Trophoblast cell (in vitro differentiated cells and primary cell): Measurements from ENCODE around the gene BSCL2.
"Not testable (repeated sequence)": the region's sequence is repeated elsewhere in the genome, so short reads cannot be mapped to it uniquely, and the experiment has no call there.

Experiments used
- DNase-seq, 2 donors: peaks; one replicate each; pipeline ENCODE4 v3.0.0-alpha.2; 2016
- H2AFZ ChIP-seq: 2 replicates; pipeline ENCODE4 v1.6.1; 2013; ENCODE audit warnings: low read length, moderate library complexity, mild to moderate bottlenecking; ENCODE audit not compliant: insufficient read depth, poor library complexity
- H2AK5ac ChIP-seq: 2 replicates; pipeline ENCODE4 v1.6.1; 2013; ENCODE audit warnings: mild to moderate bottlenecking, low read length
- H2BK120ac ChIP-seq: 2 replicates; pipeline ENCODE4 v1.6.1; 2013; ENCODE audit warnings: low read length, mild to moderate bottlenecking, moderate library complexity; ENCODE audit not compliant: insufficient read depth, poor library complexity
- H2BK12ac ChIP-seq: 2 replicates; pipeline ENCODE4 v1.6.1; 2013; ENCODE audit warnings: mild to moderate bottlenecking, low read length, moderate library complexity
- H2BK5ac ChIP-seq: 2 replicates; pipeline ENCODE4 v1.6.1; 2013; ENCODE audit warnings: low read length, low read depth, moderate library complexity, mild to moderate bottlenecking; ENCODE audit not compliant: poor library complexity
- H3K14ac ChIP-seq: 2 replicates; pipeline ENCODE4 v1.6.1; 2013; ENCODE audit warnings: mild to moderate bottlenecking, low read length
- H3K18ac ChIP-seq: 2 replicates; pipeline ENCODE4 v1.6.1; 2013; ENCODE audit warnings: mild to moderate bottlenecking, low read length
- H3K23ac ChIP-seq: 2 replicates; pipeline ENCODE4 v1.6.1; 2013; ENCODE audit warnings: low read length
- H3K27ac ChIP-seq: 2 replicates; pipeline ENCODE4 v1.5.1; 2013; ENCODE audit warnings: low read depth, mild to moderate bottlenecking, inconsistent platforms, low read length, moderate library complexity
- H3K27me3 ChIP-seq: 2 replicates; pipeline ENCODE4 v1.6.1; 2013; ENCODE audit warnings: inconsistent platforms, mild to moderate bottlenecking, low read length, moderate library complexity; ENCODE audit not compliant: insufficient read depth
- H3K36me3 ChIP-seq, 2 experiments: 1 replicate in 1 of 2; 2 replicates in 1 of 2; pipeline ENCODE4 v1.6.1; 2013; ENCODE audit warnings: low read length in 2 of 2, mild to moderate bottlenecking in 2 of 2, moderate library complexity in 1 of 2; ENCODE audit not compliant: insufficient read depth in 2 of 2, control insufficient read depth in 1 of 2
- H3K4ac ChIP-seq: 2 replicates; pipeline ENCODE4 v1.6.1; 2013; ENCODE audit warnings: low read depth, mild to moderate bottlenecking, low read length, moderate library complexity
- H3K4me1 ChIP-seq, 2 experiments: 1 replicate in 1 of 2; 2 replicates in 1 of 2; pipeline ENCODE4 v1.6.1; 2013; ENCODE audit warnings: low read length in 2 of 2, mild to moderate bottlenecking in 2 of 2, moderate library complexity in 1 of 2; ENCODE audit not compliant: insufficient read depth in 2 of 2, control insufficient read depth in 1 of 2
- H3K4me2 ChIP-seq: 2 replicates; pipeline ENCODE4 v1.6.1; 2013; ENCODE audit warnings: inconsistent platforms, mild to moderate bottlenecking, low read length, moderate library complexity
- H3K4me3 ChIP-seq: 2 replicates; pipeline ENCODE4 v1.5.1; 2013; ENCODE audit warnings: mild to moderate bottlenecking, low read depth, low read length, inconsistent platforms
- H3K79me1 ChIP-seq: one replicate; pipeline ENCODE4 v1.6.1; 2013; ENCODE audit warnings: low read length
- H3K79me2 ChIP-seq: 2 replicates; pipeline ENCODE4 v1.6.1; 2013; ENCODE audit warnings: low read length, mild to moderate bottlenecking; ENCODE audit not compliant: control insufficient read depth, insufficient read depth, poor library complexity
- H3K9ac ChIP-seq: 2 replicates; pipeline ENCODE4 v1.6.1; 2013; ENCODE audit warnings: mild to moderate bottlenecking, low read length
- H3K9me3 ChIP-seq: 2 replicates; pipeline ENCODE4 v1.6.1; 2013; ENCODE audit warnings: low read depth, mild to moderate bottlenecking, control low read depth, inconsistent platforms, low read length; ENCODE audit not compliant: insufficient read depth
- H4K12ac ChIP-seq: 2 replicates; pipeline ENCODE4 v1.6.1; 2013; ENCODE audit warnings: low read depth, mild to moderate bottlenecking, low read length, moderate library complexity
- H4K8ac ChIP-seq: 2 replicates; pipeline ENCODE4 v1.6.1; 2013; ENCODE audit warnings: low read depth, mild to moderate bottlenecking, low read length, moderate library complexity
- H4K91ac ChIP-seq: one replicate; pipeline ENCODE4 v1.6.1; 2013; ENCODE audit warnings: low read depth, mild to moderate bottlenecking, low read length, moderate library complexity
- WGBS: extraction: QIAGEN DNeasy Blood & Tissue Kit; methylation state at CpG from one replicate; pipeline ENCODE4 v1.1.7; 2013; ENCODE audit warnings: missing lambda C conversion rate; ENCODE audit not compliant: insufficient read length, insufficient coverage; ENCODE audit errors: extremely low coverage; 5-methylcytosine and 5-hydroxymethylcytosine counted together

The BSCL2 gene

GRCh38 chr11:62705413-62705812 lies 1.8 kb downstream of the BSCL2 start:
- no peak for DNase-seq
- Histone ChIP-seq H2BK120ac (no peak overlapping the region), H3K4me2 (peak overlapping the region; percentile 63), H4K91ac (peak overlapping the region; percentile 1), H3K18ac (peak overlapping the region; percentile 58), H3K9ac (peak overlapping the region; percentile 35), H2BK12ac (no peak overlapping the region), H2AK5ac (peak overlapping the region; percentile 55), H4K8ac (peak overlapping the region; percentile 38), H3K14ac (peak overlapping the region; percentile 46), H4K12ac (no peak overlapping the region), H3K27me3 (no peaks in the 10 kb centered on the region), H2AFZ (peak overlapping the region; percentile 7), H3K79me2 (peaks cover 10% of the 10 kb centered on the region), H3K9me3 (no peaks in the 10 kb centered on the region), H3K23ac (no peak overlapping the region), H2BK5ac (no peak overlapping the region), H3K4me1 (peaks cover 25 to 30% of the 10 kb centered on the region in 2 experiments), H3K79me1 (peaks cover 22% of the 10 kb centered on the region), H3K4me3 (peak overlapping the region; percentile 85), H3K27ac (peak overlapping the region; percentile 58), H3K4ac (peak overlapping the region; percentile 18), H3K36me3 (peaks cover 7 to 15% of the 10 kb centered on the region in 2 experiments)
- no CpG with 5 or more reads among the region's 7 CpGs for WGBS

GRCh38 chr11:62703921-62704320 lies 3.3 kb downstream of the BSCL2 start:
- not testable (repeated sequence) for DNase-seq, H3K4ac ChIP-seq, H3K79me2 ChIP-seq, H4K8ac ChIP-seq, H3K27me3 ChIP-seq, H2AFZ ChIP-seq, H2BK120ac ChIP-seq, H2AK5ac ChIP-seq, H3K18ac ChIP-seq, H3K27ac ChIP-seq, H3K4me2 ChIP-seq, H3K14ac ChIP-seq, H4K12ac ChIP-seq, H3K9ac ChIP-seq, H4K91ac ChIP-seq, H3K9me3 ChIP-seq, H3K4me3 ChIP-seq, H2BK12ac ChIP-seq, H3K23ac ChIP-seq, H2BK5ac ChIP-seq
- peaks cover 9 to 14% of the 10 kb centered on the region in 2 experiments for H3K36me3 ChIP-seq
- peaks cover 23 to 25% of the 10 kb centered on the region in 2 experiments for H3K4me1 ChIP-seq
- no CpG with 5 or more reads among the region's 4 CpGs for WGBS
- H3K79me1 ChIP-seq = peaks cover 13% of the 10 kb centered on the region

- H3K79me2 ChIP-seq = peaks cover 2% of the 10 kb centered on the region
- H3K9ac ChIP-seq = no peak overlapping the region
- H3K27me3 ChIP-seq = no peaks in the 10 kb centered on the region
- H2BK120ac ChIP-seq = no peak overlapping the region
- H2AK5ac ChIP-seq = no peak overlapping the region
- H3K4me1 ChIP-seq = peaks cover 12% of the 10 kb centered on the region in 2 experiments
- no peak overlapping the region for H3K4ac ChIP-seq
- no peak overlapping the region for H2BK5ac ChIP-seq
- H2AFZ ChIP-seq = no peak overlapping the region
- no CpG with 5 or more reads among the region's 11 CpGs for WGBS
- H3K79me1 ChIP-seq = peaks cover 7% of the 10 kb centered on the region
- DNase-seq = peak; percentile 79 to 88
- H4K91ac ChIP-seq = no peak overlapping the region
- no peak overlapping the region for H3K23ac ChIP-seq
- H3K27ac ChIP-seq = no peak overlapping the region
- H4K12ac ChIP-seq = no peak overlapping the region
- no peak overlapping the region for H3K18ac ChIP-seq
- H3K9me3 ChIP-seq = no peaks in the 10 kb centered on the region
- no peak overlapping the region for H3K4me2 ChIP-seq
- H2BK12ac ChIP-seq = no peak overlapping the region
- H3K4me3 ChIP-seq = no peak overlapping the region
- H3K36me3 ChIP-seq = peaks cover 9 to 14% of the 10 kb centered on the region in 2 experiments
- H3K14ac ChIP-seq = no peak overlapping the region
- H4K8ac ChIP-seq = no peak overlapping the region
Observed at GRCh38 chr11:62702246-62702645, 5.0 kb downstream of the BSCL2 start.

GRCh38 chr11:62694455-62695167 lies 12.6 kb downstream of the BSCL2 start:
- no peak overlapping the region for H3K14ac ChIP-seq
- H2BK5ac ChIP-seq = no peak overlapping the region
- H3K4me1 ChIP-seq = no peaks in the 10 kb centered on the region
- H3K9me3 ChIP-seq = no peaks in the 10 kb centered on the region
- no peak overlapping the region for H3K9ac ChIP-seq
- no peak overlapping the region for H4K12ac ChIP-seq
- WGBS = no CpG with 5 or more reads among the region's 14 CpGs
- H3K4me2 ChIP-seq = no peak overlapping the region
- H3K4ac ChIP-seq = no peak overlapping the region
- no peaks in the 10 kb centered on the region for H3K79me2 ChIP-seq
- no peaks in the 10 kb centered on the region for H3K79me1 ChIP-seq
- H3K27ac ChIP-seq = no peak overlapping the region
- no peak overlapping the region for H2AFZ ChIP-seq
- H2AK5ac ChIP-seq = no peak overlapping the region
- no peak overlapping the region for H4K8ac ChIP-seq
- no peak overlapping the region for H3K4me3 ChIP-seq
- H2BK12ac ChIP-seq = no peak overlapping the region
- peaks cover 41 to 44% of the 10 kb centered on the region in 2 experiments for H3K36me3 ChIP-seq
- H4K91ac ChIP-seq = no peak overlapping the region
- H3K27me3 ChIP-seq = no peaks in the 10 kb centered on the region
- H3K23ac ChIP-seq = no peak overlapping the region
- no peak overlapping the region for H2BK120ac ChIP-seq
- DNase-seq = peak; percentile 71 to 83
- no peak overlapping the region for H3K18ac ChIP-seq
